Globus pallidus (tissue), 1 donor: ENCODE measurements around the gene RNF43.
A peak's percentile ranks its signal among the peaks of the same experiment; 100 is the strongest.

Experiments used
- DNase-seq: peaks from one replicate; pipeline ENCODE4 v3.0.0-alpha.2; 2015; ENCODE audit warnings: low spot score

The RNF43 gene

GRCh38 chr17:58381124-58382035, 36.0 kb downstream of the RNF43 start:
- DNase-seq: peak; percentile 26

GRCh38 chr17:58380207-58381123, 36.9 kb downstream of the RNF43 start:
- DNase-seq: no peak

DNA sequence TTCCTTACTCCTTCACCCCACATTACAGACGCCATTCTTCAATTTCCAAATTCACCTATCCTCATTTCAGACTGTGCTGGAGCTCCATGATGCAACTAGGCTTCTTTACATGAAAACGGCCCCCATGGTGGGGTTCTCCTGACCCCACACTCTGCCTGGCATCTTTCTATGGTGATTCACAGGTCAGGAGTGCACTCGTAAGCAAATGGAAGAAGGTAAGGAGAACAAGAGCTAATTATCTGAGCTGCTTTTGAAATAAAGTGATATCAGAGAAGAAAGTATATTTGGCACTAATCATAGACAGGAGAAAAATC, 37.9 kb downstream of the RNF43 start:
- no peak for DNase-seq

DNA sequence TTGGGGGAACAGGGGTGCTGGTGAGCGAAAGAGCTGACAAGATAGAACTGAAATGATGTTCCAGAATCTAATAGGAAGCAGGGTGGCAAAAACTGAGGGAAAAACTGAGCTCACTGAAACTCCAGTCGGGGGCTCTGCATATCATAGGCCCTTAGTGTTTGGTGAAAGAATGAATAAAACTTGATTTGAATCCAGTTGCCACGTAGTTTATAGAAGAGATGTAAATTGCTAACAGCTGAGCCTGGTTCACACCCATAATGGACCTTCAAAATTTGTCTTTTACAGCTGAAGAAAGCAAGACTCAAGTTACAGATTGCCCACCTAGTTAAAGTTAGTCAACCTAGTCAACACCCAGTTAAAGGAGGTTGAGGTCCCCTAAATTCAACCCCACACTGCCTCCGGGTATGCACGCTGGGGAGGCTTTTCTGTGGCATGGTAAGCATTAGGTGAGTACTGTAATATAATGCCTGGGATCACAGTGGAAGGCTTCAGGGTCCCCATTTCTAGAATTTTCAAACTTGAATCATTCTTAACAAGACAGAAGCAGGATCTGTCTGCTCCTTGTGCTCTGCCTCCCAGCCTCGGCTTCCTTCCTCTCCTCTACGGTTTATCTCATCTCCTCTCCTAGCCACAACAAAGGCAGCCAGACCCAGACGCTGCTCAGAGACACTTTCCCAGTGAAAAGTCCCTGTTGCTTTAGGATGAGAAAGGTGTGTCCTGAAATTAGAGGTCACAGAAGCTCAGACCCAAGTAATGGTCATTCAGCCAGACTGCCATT, 38.4 kb downstream of the RNF43 start:
- DNase-seq: no peak

DNA sequence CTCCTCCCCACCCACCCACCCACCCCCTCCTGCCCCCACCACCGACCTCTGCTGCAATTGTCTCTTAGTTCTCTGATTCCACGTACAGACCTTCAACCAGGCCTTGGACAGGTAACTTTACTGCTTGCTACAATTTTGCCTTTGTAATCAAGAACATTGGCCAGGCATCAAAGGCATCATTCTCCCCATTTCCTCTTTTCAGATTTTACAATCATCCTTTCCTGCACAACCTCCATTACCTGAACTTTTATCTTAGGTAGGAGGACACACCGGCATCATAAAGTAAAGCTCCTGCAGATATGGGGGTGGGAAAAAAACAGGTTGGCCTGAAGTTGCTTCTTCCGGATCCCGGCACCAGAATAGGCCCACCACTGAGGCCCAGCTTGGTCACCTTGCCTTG, 39.7 kb downstream of the RNF43 start:
- no peak for DNase-seq

DNA sequence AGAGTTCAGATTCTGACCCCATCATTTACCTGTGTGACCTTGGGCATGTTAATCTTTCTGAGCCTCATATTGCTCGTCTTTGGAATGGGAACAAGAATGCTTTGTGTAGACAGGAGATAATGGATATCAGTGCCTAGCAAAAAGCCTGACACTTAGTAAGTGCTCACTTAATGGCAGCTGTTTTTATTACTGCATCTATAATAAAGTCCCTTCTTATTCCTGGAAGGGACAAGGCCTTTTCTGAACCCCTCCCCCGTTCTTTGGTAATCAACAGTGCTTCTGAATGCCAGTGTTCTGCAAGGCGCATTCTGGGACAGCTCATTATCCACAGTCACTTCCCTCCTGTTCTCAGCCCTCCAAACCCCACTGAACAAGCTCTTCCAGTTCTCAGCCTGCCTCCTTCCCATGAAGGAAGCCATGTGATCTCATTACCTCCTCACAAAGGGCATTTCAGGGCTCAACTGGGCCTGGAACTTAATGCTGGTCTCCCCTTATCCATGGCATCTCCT, 40.2 kb downstream of the RNF43 start:
- DNase-seq: no peak

- no peak for DNase-seq
These were observed 40.8 kb downstream of the RNF43 start for GRCh38 chr17:58376472-58377000.

- no peak for DNase-seq
These were observed 41.5 kb downstream of the RNF43 start for GRCh38 chr17:58375811-58376210.

DNA sequence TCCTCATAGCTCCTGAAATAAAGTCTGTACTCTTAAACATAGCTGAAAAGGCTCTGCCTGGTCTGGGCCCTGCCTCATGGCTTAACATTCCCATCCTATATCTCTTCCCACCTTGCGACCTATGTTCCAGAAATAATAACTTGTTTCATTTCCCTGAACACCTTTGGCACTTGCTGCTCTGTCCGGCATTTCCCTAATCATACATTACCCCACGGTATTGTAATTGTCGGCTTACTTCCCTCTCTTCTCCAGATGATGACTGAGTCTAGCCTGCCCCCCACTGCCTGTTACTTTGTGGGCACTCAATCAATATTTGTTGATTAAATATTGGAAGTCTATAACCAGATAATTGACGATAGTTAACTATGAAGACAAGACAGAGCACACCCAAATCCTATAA, 42.1 kb downstream of the RNF43 start:
- DNase-seq: no peak

DNA sequence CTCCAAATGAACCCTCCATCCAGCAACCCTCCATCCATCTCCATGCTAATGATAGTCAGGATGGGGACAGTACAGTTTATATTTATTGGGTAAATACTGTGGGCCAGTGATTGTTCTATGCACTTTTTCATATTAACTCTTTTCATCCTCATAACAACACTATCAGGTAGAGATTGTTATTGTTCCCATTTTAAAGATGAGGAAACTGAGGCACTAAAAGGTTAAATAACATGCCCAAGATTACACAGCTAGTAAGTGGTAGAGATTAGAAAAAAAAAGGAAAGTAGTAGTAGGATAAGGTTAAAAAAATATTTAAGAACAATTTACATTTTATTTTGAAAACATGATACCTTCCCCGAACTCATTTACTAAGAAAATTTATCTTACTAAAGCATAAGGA, 43.4 kb downstream of the RNF43 start:
- DNase-seq: no peak

DNA sequence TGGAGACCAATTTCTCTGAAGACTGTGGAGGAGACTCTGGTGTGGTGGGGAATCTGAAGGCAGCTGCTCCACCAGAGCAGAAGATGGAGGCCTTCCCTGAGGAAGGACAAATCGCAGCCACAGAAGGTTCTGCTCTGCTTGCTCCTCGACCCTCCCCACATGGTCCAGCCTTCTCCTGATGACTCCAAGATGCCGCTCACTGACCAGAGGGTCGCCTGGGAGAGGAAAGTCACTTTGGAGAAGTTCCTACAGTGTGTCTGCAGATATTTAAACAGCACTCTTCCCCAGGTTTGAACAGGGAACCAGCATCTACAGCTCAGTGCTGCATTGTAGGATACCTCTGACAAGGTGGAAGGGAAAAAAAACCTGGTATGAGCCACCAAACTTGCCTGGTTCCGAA, 44.3 kb downstream of the RNF43 start:
- no peak for DNase-seq

- DNase-seq: no peak
These were observed 45.9 kb downstream of the RNF43 start for GRCh38 chr17:58371300-58371950.

DNA sequence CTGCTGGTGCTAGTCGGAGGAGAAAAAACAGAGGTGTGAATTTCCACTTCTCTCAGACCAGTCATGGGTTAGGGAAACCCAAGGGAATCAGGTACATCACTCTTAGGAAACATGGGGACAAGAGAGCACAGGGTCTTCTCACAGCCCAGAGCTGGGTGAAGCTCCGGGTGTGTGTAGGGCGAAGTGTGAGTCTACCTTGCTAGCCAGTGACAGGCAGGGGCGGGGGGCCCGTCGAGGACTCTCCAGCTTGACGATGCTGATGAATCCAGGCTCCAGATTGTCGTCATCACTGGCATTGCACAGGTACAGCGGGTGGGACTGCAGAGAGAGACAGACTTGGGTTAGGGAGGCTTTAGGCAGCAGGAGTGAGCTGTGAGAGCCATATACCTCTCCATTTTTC, 46.6 kb downstream of the RNF43 start:
- DNase-seq: no peak

GRCh38 chr17:58370309-58370708, 47.0 kb downstream of the RNF43 start:
- no peak for DNase-seq

- no peak for DNase-seq
These were observed 47.9 kb downstream of the RNF43 start for GRCh38 chr17:58369214-58370031.

- no peak for DNase-seq
These were observed 48.5 kb downstream of the RNF43 start for GRCh38 chr17:58368860-58369213.
